ENCODE results near the gene SLC5A5.

GRCh38 chr19:17862711-17863519 lies 8.8 kb upstream of the SLC5A5 start:
- no peak for TF ChIP-seq CTCF (IDR thresholded peaks at IDR 0.05; ENCODE audit: insufficient read depth, low read depth, low read length)
- no peak for TF ChIP-seq EZH2 (IDR thresholded peaks at IDR 0.05; ENCODE audit: insufficient read depth, low read length)

Measured in astrocyte (in vitro differentiated cells and primary cell).